ENCODE data around the gene FAM13A.

FAM13A gene

GRCh38 chr4:88807499-88807898 lies 249.5 kb downstream of the FAM13A start:
- DNase-seq, result no peak

DNA sequence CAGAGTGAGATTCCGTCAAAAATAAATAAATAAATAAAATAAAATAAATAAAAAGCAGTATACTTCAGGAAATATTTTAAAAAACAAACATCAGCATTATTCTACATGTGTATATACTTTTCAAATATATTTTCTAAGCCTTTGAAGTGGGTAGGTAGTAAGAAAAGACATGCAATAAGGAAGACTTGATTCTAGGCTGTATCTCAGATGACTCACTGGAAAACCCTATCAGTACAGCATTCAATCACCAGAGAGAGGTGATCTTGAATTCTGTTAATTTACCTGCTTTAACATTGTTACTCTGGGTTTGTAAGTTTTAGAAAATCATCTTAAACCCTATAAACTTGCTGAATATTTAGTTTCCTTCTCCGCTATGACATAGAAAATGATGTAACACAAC lies 252.8 kb downstream of the FAM13A start:
- peak; percentile 50 for DNase-seq

- peak; percentile 89 for DNase-seq
These were observed 253.3 kb downstream of the FAM13A start for GRCh38 chr4:88803600-88804096.

GRCh38 chr4:88802585-88803286 lies 254.2 kb downstream of the FAM13A start:
- DNase-seq, result no peak

- no peak for DNase-seq
These were observed 254.8 kb downstream of the FAM13A start for GRCh38 chr4:88802138-88802537.

- DNase-seq, result peak; percentile 58
These were observed 257.1 kb downstream of the FAM13A start for GRCh38 chr4:88799900-88800299.

GRCh38 chr4:88797725-88798124 lies 259.3 kb downstream of the FAM13A start:
- DNase-seq, result no peak

GRCh38 chr4:88796545-88796944 lies 260.4 kb downstream of the FAM13A start:
- DNase-seq, result no peak

GRCh38 chr4:88794952-88795351 lies 262.0 kb downstream of the FAM13A start:
- no peak for DNase-seq

- no peak for DNase-seq
These were observed 262.8 kb downstream of the FAM13A start for GRCh38 chr4:88794087-88794690.

GRCh38 chr4:88793475-88793874 lies 263.5 kb downstream of the FAM13A start:
- peak; percentile 74 for DNase-seq

DNA sequence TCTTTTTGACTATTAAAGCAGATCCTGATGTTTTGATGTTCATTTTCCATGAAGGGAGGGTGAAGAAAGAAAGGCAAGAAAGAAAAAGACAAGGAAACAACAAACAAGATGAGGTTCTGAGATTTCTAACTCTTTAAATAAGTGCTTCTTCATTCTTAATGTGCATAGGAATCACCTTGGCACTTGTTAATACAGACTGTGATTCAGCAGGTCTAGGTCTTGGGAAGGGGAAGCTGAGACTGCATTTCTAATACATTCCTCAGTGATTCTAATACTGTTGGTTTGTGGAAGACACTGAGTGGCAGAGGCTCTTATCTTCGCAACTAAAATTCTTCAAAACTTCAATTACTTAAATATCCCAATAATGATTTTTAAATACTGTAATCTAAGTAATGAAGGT lies 264.2 kb downstream of the FAM13A start:
- DNase-seq, result no peak

- DNase-seq, result peak; percentile 73
These were observed 264.7 kb downstream of the FAM13A start for GRCh38 chr4:88792268-88792781.

GRCh38 chr4:88791274-88791673 lies 265.7 kb downstream of the FAM13A start:
- DNase-seq, result peak; percentile 34

GRCh38 chr4:88788895-88789294 lies 268.1 kb downstream of the FAM13A start:
- no peak for DNase-seq

GRCh38 chr4:88788424-88788823 lies 268.6 kb downstream of the FAM13A start:
- DNase-seq, result no peak

DNA sequence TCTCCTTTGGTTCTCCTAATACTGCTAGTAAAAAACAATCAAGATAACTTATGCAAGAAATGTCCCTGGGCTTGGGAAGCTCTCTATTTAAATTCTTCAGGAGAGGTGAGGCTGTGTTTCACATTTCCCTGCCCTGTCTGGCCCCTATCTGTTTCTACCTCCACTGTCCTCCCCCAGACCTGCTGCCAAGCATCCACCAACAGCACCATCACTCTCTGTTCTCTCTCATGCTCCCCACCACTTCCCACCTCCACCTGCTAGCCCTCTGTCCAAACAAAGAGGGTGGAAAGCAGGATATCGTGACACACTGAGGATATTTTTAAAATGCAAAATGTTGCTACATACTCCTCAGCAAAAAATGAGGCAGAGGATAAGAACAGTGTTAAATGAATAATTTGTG lies 271.0 kb downstream of the FAM13A start:
- no peak for DNase-seq

GRCh38 chr4:88780389-88780788 lies 276.6 kb downstream of the FAM13A start:
- DNase-seq, result no peak

GRCh38 chr4:88779431-88779830 lies 277.6 kb downstream of the FAM13A start:
- no peak for DNase-seq

GRCh38 chr4:88775529-88775928 lies 281.5 kb downstream of the FAM13A start:
- DNase-seq, result no peak

GRCh38 chr4:88775026-88775425 lies 282.0 kb downstream of the FAM13A start:
- DNase-seq, result no peak

DNA sequence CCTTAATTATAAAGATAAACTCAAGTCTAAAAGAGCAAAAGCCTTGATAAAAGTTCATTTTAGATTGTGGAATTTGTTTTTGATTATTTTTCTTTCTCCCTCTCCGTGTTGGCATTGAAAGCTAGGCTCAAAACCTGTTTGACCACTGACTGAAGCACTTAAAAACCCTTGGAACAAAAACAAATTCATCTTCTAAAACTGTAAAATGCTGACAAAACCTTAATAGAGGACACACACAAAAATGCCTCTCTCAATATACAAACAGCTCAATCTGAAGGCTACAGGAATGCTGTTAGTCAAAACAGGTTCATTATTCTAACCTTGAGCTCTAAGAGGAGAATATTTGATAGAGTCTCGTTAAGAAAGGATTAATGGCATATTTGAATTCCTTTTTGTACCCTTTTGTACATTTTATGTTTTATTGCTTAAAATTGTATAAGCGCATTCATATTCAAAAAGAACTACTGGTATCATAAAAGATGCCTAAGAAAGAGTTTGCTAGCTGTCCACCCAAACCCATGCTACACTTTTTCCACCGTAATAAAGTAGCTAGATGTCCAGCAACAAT lies 285.0 kb downstream of the FAM13A start:
- no peak for DNase-seq

DNA sequence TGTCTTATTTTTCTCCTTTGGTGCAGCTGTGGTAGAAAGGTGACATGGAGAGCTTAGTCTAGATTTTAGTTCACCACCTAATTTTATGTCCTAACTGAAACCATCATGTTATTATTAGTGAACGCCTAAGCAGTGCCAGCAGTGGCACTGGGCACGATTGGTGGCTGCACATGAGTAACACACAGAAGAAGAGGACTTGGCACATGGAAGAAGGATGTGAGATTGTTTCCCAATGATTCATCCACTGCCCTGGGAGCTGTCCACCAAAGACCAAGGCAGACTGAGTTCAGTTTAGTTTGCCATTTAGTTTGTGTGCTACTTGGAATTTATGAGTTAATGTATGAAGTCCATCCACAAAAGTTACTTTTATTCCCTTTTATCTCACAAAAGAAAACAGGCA lies 291.3 kb downstream of the FAM13A start:
- DNase-seq, result no peak

- DNase-seq, result no peak
These were observed 293.9 kb downstream of the FAM13A start for GRCh38 chr4:88763075-88763474.
